ENCODE data around the gene COL25A1. TPM values are rescaled to one million over a fixed set of nuclear protein-coding genes. Genes with fewer than 3 reads are reported as not detected.

COL25A1 gene
- total RNA-seq, 4 donors from 2014 or later, result 2.5 TPM; not detected in 3

GRCh38 chr4:109157696-109158095 lies 144.8 kb downstream of the COL25A1 start:
- Histone ChIP-seq H3K9me3 (no peaks in the 10 kb centered on the region), H3K36me3 (no peaks in the 10 kb centered on the region), H3K27ac (no peak overlapping the region), H3K4me1 (no peaks in the 10 kb centered on the region), H3K27me3 (no peaks in the 10 kb centered on the region), H3K4me3 (no peak overlapping the region)
- TF ChIP-seq POLR2A (IDR thresholded peaks at IDR 0.05) (no peak), CTCF (IDR thresholded peaks at IDR 0.05) (no peak)
- no peak for DNase-seq

- no peaks in the 10 kb centered on the region for H3K36me3 ChIP-seq
- TF ChIP-seq POLR2A (IDR thresholded peaks at IDR 0.05) (no peak), CTCF (IDR thresholded peaks at IDR 0.05) (no peak)
- H3K4me1 ChIP-seq, result no peaks in the 10 kb centered on the region
- H3K27ac ChIP-seq, result no peak overlapping the region
- H3K27me3 ChIP-seq, result no peaks in the 10 kb centered on the region
- no peak overlapping the region for H3K4me3 ChIP-seq
- no peak for DNase-seq
- H3K9me3 ChIP-seq, result no peaks in the 10 kb centered on the region
These were observed 145.3 kb downstream of the COL25A1 start for GRCh38 chr4:109157205-109157604.

GRCh38 chr4:109156356-109156755 lies 146.1 kb downstream of the COL25A1 start:
- no peak overlapping the region for H3K4me3 ChIP-seq
- DNase-seq, result no peak
- H3K36me3 ChIP-seq, result no peaks in the 10 kb centered on the region
- no peaks in the 10 kb centered on the region for H3K9me3 ChIP-seq
- no peaks in the 10 kb centered on the region for H3K4me1 ChIP-seq
- no peak overlapping the region for H3K27ac ChIP-seq
- no peaks in the 10 kb centered on the region for H3K27me3 ChIP-seq
- TF ChIP-seq POLR2A (IDR thresholded peaks at IDR 0.05) (no peak), CTCF (IDR thresholded peaks at IDR 0.05) (no peak)

GRCh38 chr4:109155682-109156283 lies 146.7 kb downstream of the COL25A1 start:
- no peak overlapping the region for H3K27ac ChIP-seq
- no peaks in the 10 kb centered on the region for H3K36me3 ChIP-seq
- no peak for DNase-seq
- no peaks in the 10 kb centered on the region for H3K27me3 ChIP-seq
- TF ChIP-seq POLR2A (IDR thresholded peaks at IDR 0.05) (no peak), CTCF (IDR thresholded peaks at IDR 0.05) (no peak)
- no peak overlapping the region for H3K4me3 ChIP-seq
- no peaks in the 10 kb centered on the region for H3K9me3 ChIP-seq
- no peaks in the 10 kb centered on the region for H3K4me1 ChIP-seq

- Histone ChIP-seq H3K9me3 (no peaks in the 10 kb centered on the region), H3K36me3 (no peaks in the 10 kb centered on the region), H3K27ac (no peak overlapping the region), H3K4me3 (no peak overlapping the region), H3K27me3 (no peaks in the 10 kb centered on the region), H3K4me1 (no peaks in the 10 kb centered on the region)
- TF ChIP-seq CTCF (IDR thresholded peaks at IDR 0.05) (no peak), POLR2A (IDR thresholded peaks at IDR 0.05) (no peak)
- DNase-seq, result no peak
These were observed 147.4 kb downstream of the COL25A1 start for GRCh38 chr4:109155084-109155483.

GRCh38 chr4:109154424-109154823 lies 148.0 kb downstream of the COL25A1 start:
- H3K9me3 ChIP-seq, result no peaks in the 10 kb centered on the region
- no peaks in the 10 kb centered on the region for H3K27me3 ChIP-seq
- no peak for TF ChIP-seq POLR2A (IDR thresholded peaks at IDR 0.05)
- no peak for TF ChIP-seq CTCF (IDR thresholded peaks at IDR 0.05)
- no peak overlapping the region for H3K27ac ChIP-seq
- no peak overlapping the region for H3K4me3 ChIP-seq
- no peaks in the 10 kb centered on the region for H3K36me3 ChIP-seq
- no peak for DNase-seq
- no peaks in the 10 kb centered on the region for H3K4me1 ChIP-seq
